ENCODE results near the gene F10. TPM values are rescaled to one million over a fixed set of nuclear protein-coding genes. Genes with fewer than 3 reads are reported as not detected.

The F10 gene
- total RNA-seq, 1 experiment from 2014 or later = not detected

DNA sequence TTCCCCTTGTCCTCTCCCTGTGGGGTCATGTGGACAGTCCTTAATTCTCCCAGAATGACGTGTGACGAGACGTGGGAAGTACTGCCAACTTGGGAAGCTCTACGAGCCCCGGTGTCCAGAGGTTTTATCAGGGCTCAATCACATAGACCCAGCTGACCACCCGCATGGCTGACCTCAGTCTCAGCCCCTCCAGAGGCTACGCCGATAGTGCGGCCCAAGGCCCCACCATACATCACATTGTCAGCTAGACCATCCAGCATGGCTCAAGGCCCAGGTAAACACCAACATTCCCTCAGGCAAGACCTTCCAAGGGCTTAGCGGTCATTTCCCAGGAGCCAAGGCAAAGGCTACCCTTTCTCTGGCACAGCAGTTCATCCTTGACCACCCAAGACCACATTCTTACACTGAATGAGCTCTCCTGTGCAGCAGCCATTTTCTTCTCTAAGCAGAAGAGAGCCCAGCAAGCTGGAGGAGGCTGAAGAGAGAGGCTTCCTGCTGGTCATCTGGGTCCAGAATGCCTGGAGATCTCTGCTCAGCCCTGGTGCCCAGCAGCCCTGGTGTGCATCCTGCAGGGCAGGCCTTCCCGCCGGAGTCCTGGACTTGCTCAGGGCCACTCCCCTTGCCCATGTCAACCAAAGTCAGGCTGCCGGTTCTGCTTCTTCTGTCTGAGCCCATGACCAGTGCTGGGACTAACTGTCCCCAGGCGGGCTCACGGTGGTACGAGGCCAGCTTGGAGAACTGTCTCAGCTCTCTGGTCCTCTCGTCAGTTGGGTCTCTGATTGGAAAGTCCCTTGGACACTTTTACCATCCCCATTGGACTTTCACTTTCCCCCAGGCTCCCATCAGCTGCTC lies 7.9 kb upstream of the F10 start:
- H3K9ac ChIP-seq (ENCODE audit: low read length) = no peak overlapping the region
- POLR2A ChIA-PET (ENCODE audit: unreplicated experiment) = no interaction called here
- H3K27me3 ChIP-seq (ENCODE audit: low read length) = no peaks in the 10 kb centered on the region
- H3K27ac ChIP-seq (ENCODE audit: low read length) = no peak overlapping the region
- no peaks in the 10 kb centered on the region for H4K20me1 ChIP-seq (ENCODE audit: low read length)
- ATAC-seq = no peak
- no peaks in the 10 kb centered on the region for H3K9me3 ChIP-seq (ENCODE audit: low read length)
- H3K4me2 ChIP-seq (ENCODE audit: low read length) = no peak overlapping the region
- H2AFZ ChIP-seq (ENCODE audit: low read length) = no peak overlapping the region
- intact Hi-C loops (cut with micrococcal nuclease) = no loop called here
- TF ChIP-seq EZH2phosphoT487 (IDR thresholded peaks at IDR 0.05; ENCODE audit: borderline replicate concordance, low read length) (no peak), EZH2 (IDR thresholded peaks at IDR 0.05; ENCODE audit: low read length, unreplicated experiment) (no peak)
- TF ChIP-seq, protein P1, sequence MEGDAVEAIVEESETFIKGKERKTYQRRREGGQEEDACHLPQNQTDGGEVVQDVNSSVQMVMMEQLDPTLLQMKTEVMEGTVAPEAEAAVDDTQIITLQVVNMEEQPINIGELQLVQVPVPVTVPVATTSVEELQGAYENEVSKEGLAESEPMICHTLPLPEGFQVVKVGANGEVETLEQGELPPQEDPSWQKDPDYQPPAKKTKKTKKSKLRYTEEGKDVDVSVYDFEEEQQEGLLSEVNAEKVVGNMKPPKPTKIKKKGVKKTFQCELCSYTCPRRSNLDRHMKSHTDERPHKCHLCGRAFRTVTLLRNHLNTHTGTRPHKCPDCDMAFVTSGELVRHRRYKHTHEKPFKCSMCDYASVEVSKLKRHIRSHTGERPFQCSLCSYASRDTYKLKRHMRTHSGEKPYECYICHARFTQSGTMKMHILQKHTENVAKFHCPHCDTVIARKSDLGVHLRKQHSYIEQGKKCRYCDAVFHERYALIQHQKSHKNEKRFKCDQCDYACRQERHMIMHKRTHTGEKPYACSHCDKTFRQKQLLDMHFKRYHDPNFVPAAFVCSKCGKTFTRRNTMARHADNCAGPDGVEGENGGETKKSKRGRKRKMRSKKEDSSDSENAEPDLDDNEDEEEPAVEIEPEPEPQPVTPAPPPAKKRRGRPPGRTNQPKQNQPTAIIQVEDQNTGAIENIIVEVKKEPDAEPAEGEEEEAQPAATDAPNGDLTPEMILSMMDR (conservative IDR thresholded peaks at IDR 0.05; ENCODE audit: low read depth, low read length) = no peak
- H3F3A ChIP-seq (ENCODE audit: low read length, unreplicated experiment) = no peaks in the 10 kb centered on the region
- H3K79me2 ChIP-seq (ENCODE audit: low read length) = no peaks in the 10 kb centered on the region
- H3K4me3 ChIP-seq (ENCODE audit: low read length) = no peak overlapping the region
- CTCF ChIA-PET = no interaction called here
- H3K9me2 ChIP-seq (replicated peaks; ENCODE audit: low read length) = no peaks in the 10 kb centered on the region
- no peak for DNase-seq
- no peaks in the 10 kb centered on the region for H3K36me3 ChIP-seq (ENCODE audit: low read depth, low read length)
- no TSS peak for BruUV-seq (replicated peaks)
- no peaks in the 10 kb centered on the region for H3K4me1 ChIP-seq (ENCODE audit: insufficient read depth, low read length)

DNA sequence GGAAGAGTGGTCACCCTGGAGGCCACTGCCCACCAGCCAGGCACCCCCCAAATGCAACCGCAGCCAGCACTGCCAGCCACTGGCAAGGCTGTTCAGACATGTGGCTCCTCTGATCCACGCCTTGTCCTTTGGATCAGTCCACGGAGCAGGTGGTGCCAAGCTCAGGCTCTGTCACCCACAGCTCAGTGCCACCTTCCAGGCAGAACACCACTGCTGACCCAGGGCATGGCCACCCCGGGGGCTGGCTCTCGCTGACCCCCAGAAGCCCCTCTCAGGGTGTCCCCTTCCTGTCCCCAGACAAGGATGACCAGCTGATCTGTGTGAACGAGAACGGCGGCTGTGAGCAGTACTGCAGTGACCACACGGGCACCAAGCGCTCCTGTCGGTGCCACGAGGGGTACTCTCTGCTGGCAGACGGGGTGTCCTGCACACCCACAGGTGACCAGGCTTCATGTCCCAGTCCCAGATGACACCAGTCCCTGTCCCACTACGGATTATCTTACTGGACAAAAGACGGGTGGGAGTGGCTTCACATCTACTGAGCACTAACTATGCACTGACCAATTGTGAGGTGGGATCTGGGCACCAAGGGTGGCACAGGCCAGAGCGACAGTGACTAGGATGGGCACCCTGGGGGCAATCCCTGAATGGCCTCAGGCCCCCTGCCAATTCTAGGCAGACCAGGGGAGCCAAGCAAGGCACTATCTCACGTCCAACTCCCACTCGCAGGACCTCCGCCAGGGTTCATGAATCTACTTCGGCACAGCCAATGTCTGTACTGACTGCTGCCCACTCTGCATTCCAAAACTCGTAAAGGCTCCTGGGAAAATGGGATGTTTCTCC lies 7.0 kb upstream of the F10 start:
- Histone ChIP-seq H3K27me3 (ENCODE audit: low read length) (no peaks in the 10 kb centered on the region), H2AFZ (ENCODE audit: low read length) (no peak overlapping the region), H3K9me2 (replicated peaks; ENCODE audit: low read length) (no peaks in the 10 kb centered on the region), H3K9me3 (ENCODE audit: low read length) (no peaks in the 10 kb centered on the region), H3F3A (ENCODE audit: low read length, unreplicated experiment) (no peaks in the 10 kb centered on the region), H3K4me3 (ENCODE audit: low read length) (no peak overlapping the region), H3K4me2 (ENCODE audit: low read length) (no peak overlapping the region), H3K36me3 (ENCODE audit: low read depth, low read length) (no peaks in the 10 kb centered on the region), H3K27ac (ENCODE audit: low read length) (no peak overlapping the region), H3K4me1 (ENCODE audit: insufficient read depth, low read length) (no peaks in the 10 kb centered on the region), H4K20me1 (ENCODE audit: low read length) (no peaks in the 10 kb centered on the region), H3K9ac (ENCODE audit: low read length) (no peak overlapping the region), H3K79me2 (ENCODE audit: low read length) (no peaks in the 10 kb centered on the region)
- DNase-seq (no peak), ATAC-seq (no peak)
- TF ChIP-seq EZH2phosphoT487 (IDR thresholded peaks at IDR 0.05; ENCODE audit: borderline replicate concordance, low read length) (no peak), EZH2 (IDR thresholded peaks at IDR 0.05; ENCODE audit: low read length, unreplicated experiment) (no peak)
- TF ChIP-seq, protein P1 (conservative IDR thresholded peaks at IDR 0.05; ENCODE audit: low read depth, low read length) = no peak
- intact Hi-C loops (cut with micrococcal nuclease) = no loop called here
- BruUV-seq (replicated peaks) = no TSS peak
- POLR2A ChIA-PET (ENCODE audit: unreplicated experiment) = no interaction called here
- CTCF ChIA-PET = no interaction called here

All from PC-3 (cell line).